OCI-LY3 (cell line): ENCODE results near the gene MEN1.

ENCODE experiments used
- H2AFZ ChIP-seq: fragments of 200-600, 300-600 bp; shearing (Covaris generic); 2 replicates; pipeline ENCODE4 v1.6.0; 2014; ENCODE audit warnings: antibody characterized with exemption, low read depth, low read length
- H3K27ac ChIP-seq: fragments of 200-600, 300-600 bp; sonication (generic); 2 replicates; pipeline ENCODE4 v1.5.1; 2014; ENCODE audit warnings: mild to moderate bottlenecking, low read length, moderate library complexity, mixed read lengths
- H3K27me3 ChIP-seq: fragments of 200-600, 300-600 bp; sonication (generic); 2 replicates; pipeline ENCODE4 v1.6.1; 2014; ENCODE audit warnings: low read depth, low read length, mixed read lengths
- H3K36me3 ChIP-seq: fragments of 200-600, 300-600 bp; sonication (generic); replicated peaks from 2 replicates; pipeline ENCODE3; 2014; ENCODE audit warnings: low read depth, low read length, mixed read lengths
- H3K4me1 ChIP-seq: fragments of 300-600, 200-600 bp; sonication (generic); 2 replicates; pipeline ENCODE4 v1.6.1; 2014; ENCODE audit warnings: low read length, mixed read lengths
- H3K4me2 ChIP-seq: fragments of 200-600, 300-600 bp; sonication (generic); 2 replicates; pipeline ENCODE4 v1.6.1; 2014; ENCODE audit warnings: low read length, mixed read lengths
- H3K4me3 ChIP-seq: fragments of 300-600, 200-600 bp; sonication (generic); 2 replicates; pipeline ENCODE4 v1.5.1; 2014; ENCODE audit warnings: antibody characterized with exemption, mild to moderate bottlenecking, low read length, moderate library complexity
- H3K79me2 ChIP-seq: fragments of 300-600, 200-600 bp; shearing (Covaris generic); 2 replicates; pipeline ENCODE4 v1.6.1; 2014; ENCODE audit warnings: mild to moderate bottlenecking, low read length, mixed read lengths
- H3K9ac ChIP-seq: fragments of 300-600, 200-600 bp; shearing (Covaris generic); 2 replicates; pipeline ENCODE4 v1.6.0; 2014; ENCODE audit warnings: mild to moderate bottlenecking, low read length, moderate library complexity
- H3K9me3 ChIP-seq: fragments of 200-600, 300-600 bp; shearing (Covaris generic); 2 replicates; pipeline ENCODE4 v1.6.1; 2014; ENCODE audit warnings: low read length, mixed read lengths; ENCODE audit not compliant: insufficient read depth
- H4K20me1 ChIP-seq: fragments of 200-600, 300-600 bp; sonication (generic); 2 replicates; pipeline ENCODE4 v1.6.1; 2016; ENCODE audit warnings: low read length, mixed read lengths; ENCODE audit not compliant: insufficient read depth
- EZH2phosphoT487 ChIP-seq: fragments of 200-600 bp; shearing (Covaris generic); IDR thresholded peaks from 2 replicates; pipeline ENCODE4 v1.6.1; 2018; ENCODE audit warnings: antibody characterized with exemption, mixed run types, low read depth
- TF ChIP-seq, protein P1 (sequence below): fragments of 200-600, 300-600 bp; sonication (generic); IDR thresholded peaks from 2 replicates; pipeline ENCODE4 v1.5.1; 2014; ENCODE audit warnings: antibody characterized with exemption, low read length, low read depth

Gene MEN1

GRCh38 chr11:64813826-64814225 lies 3.5 kb upstream of the MEN1 start:
- Histone ChIP-seq H3K36me3 (no peaks in the 10 kb centered on the region), H3K79me2 (peaks cover 6% of the 10 kb centered on the region), H3K9ac (no peak overlapping the region), H3K4me1 (peaks cover 10% of the 10 kb centered on the region), H4K20me1 (no peaks in the 10 kb centered on the region), H3K4me2 (no peak overlapping the region), H3K27ac (no peak overlapping the region), H3K27me3 (no peaks in the 10 kb centered on the region), H3K4me3 (no peak overlapping the region), H2AFZ (no peak overlapping the region), H3K9me3 (no peaks in the 10 kb centered on the region)
- TF ChIP-seq, protein P1, sequence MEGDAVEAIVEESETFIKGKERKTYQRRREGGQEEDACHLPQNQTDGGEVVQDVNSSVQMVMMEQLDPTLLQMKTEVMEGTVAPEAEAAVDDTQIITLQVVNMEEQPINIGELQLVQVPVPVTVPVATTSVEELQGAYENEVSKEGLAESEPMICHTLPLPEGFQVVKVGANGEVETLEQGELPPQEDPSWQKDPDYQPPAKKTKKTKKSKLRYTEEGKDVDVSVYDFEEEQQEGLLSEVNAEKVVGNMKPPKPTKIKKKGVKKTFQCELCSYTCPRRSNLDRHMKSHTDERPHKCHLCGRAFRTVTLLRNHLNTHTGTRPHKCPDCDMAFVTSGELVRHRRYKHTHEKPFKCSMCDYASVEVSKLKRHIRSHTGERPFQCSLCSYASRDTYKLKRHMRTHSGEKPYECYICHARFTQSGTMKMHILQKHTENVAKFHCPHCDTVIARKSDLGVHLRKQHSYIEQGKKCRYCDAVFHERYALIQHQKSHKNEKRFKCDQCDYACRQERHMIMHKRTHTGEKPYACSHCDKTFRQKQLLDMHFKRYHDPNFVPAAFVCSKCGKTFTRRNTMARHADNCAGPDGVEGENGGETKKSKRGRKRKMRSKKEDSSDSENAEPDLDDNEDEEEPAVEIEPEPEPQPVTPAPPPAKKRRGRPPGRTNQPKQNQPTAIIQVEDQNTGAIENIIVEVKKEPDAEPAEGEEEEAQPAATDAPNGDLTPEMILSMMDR: no peak
- no peak for TF ChIP-seq EZH2phosphoT487

DNA sequence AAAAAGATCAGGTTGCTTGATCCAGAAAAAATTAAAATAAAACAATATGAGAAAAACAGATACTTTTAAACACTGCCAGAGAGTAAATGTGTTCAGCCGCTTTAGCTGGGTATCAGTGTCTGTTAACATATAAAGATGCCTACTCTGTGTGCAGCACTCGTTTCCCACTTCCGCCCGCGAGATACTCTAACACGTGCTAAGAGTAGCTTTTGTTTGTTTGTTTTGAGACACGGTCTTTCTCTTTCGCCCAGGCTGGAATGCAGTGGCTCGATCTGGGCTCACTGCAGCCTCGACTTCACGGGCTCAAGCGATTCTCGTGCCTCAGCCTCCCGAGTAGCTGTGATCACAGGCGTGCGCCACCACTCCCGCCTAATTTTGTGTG lies 531 bp upstream of the MEN1 start:
- Histone ChIP-seq H3K4me2 (peak overlapping the region; percentile 95), H2AFZ (peak overlapping the region; percentile 92), H3K4me3 (peak overlapping the region; percentile 79), H3K79me2 (peaks cover 6% of the 10 kb centered on the region), H3K4me1 (peaks cover 10% of the 10 kb centered on the region), H3K36me3 (peaks cover 7% of the 10 kb centered on the region), H3K9me3 (no peaks in the 10 kb centered on the region), H3K27ac (peak overlapping the region; percentile 44), H3K9ac (peak overlapping the region; percentile 72), H3K27me3 (no peaks in the 10 kb centered on the region), H4K20me1 (no peaks in the 10 kb centered on the region)
- TF ChIP-seq, protein P1: no peak
- no peak for TF ChIP-seq EZH2phosphoT487

DNA sequence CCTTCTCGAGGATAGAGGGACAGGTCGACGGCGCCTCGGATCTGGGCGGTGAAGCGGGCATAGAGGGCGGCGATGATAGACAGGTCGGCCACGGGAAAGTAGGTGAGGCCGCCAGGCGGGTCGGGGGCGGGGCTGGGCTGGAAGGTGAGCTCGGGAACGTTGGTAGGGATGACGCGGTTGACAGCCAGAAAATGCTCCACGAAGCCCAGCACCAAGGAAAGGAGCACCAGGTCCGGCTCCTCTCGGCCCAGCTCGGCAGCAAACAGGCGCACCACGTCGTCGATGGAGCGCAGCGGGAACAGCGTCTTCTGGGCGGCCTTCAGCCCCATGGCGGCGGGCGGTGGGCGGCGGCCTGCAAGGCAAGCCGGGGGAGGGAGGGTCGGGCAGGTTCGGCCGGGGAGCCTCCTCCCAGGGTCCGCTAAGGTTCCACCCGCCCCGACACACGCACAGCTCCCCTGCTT lies 540 bp downstream of the MEN1 start:
- Histone ChIP-seq H3K27me3 (no peaks in the 10 kb centered on the region), H3K79me2 (peaks cover 6% of the 10 kb centered on the region), H3K4me3 (peak overlapping the region; percentile 79), H3K9me3 (no peaks in the 10 kb centered on the region), H3K4me1 (peaks cover 10% of the 10 kb centered on the region), H2AFZ (peak overlapping the region; percentile 92; the same call in 1 of the 2 replicates), H3K9ac (peak overlapping the region; percentile 72), H3K27ac (0 out of 2 replicates have a peak overlapping the region, but pooled peaks have one; percentile 44), H3K36me3 (peaks cover 7% of the 10 kb centered on the region), H3K4me2 (peak overlapping the region; percentile 95), H4K20me1 (no peaks in the 10 kb centered on the region)
- no peak for TF ChIP-seq EZH2phosphoT487
- TF ChIP-seq, protein P1: no peak

GRCh38 chr11:64805481-64805880 lies 4.9 kb downstream of the MEN1 start:
- Histone ChIP-seq H2AFZ (no peak overlapping the region), H3K36me3 (peaks cover 17% of the 10 kb centered on the region), H4K20me1 (no peaks in the 10 kb centered on the region), H3K27ac (no peak overlapping the region), H3K9ac (no peak overlapping the region), H3K4me3 (no peak overlapping the region), H3K9me3 (no peaks in the 10 kb centered on the region), H3K27me3 (no peaks in the 10 kb centered on the region), H3K4me1 (peaks cover 25% of the 10 kb centered on the region), H3K4me2 (no peak overlapping the region), H3K79me2 (peaks cover 22% of the 10 kb centered on the region)
- TF ChIP-seq, protein P1: no peak
- TF ChIP-seq EZH2phosphoT487: no peak
